H1 (cell line): Measurements from ENCODE around the gene SLFN12L. TPM values are rescaled to one million over a fixed set of nuclear protein-coding genes. Genes with fewer than 3 reads are reported as not detected.

Source experiments
- CTCF ChIA-PET: fragments of 300-600 bp; sonication (Branson Sonifier 250); formaldehyde crosslinking; loops from one replicate; lab custom pipeline; 2021; ENCODE audit not compliant: partially characterized antibody; lab: Charles Lee
- POLR2A ChIA-PET: fragments of 300-600 bp; sonication (Branson Sonifier 250); formaldehyde crosslinking; loops from one replicate; lab custom pipeline; 2021; ENCODE audit warnings: inconsistent platforms; ENCODE audit not compliant: partially characterized antibody; lab: Charles Lee
- DNase-seq, 2 experiments: peaks; one replicate each; pipeline versions ENCODE4 v3.0.0 to v3.0.0-alpha.2; 2010 to 2022; ENCODE audit warnings: low spot score in 2 of 2, low read depth in 1 of 2, mixed read lengths in 1 of 2
- FAIRE-seq: peaks from 2 replicates; lab custom pipeline; 2011; peaks lifted over from hg19 to GRCh38; lab: Jason Lieb, UNC
- H2AFZ ChIP-seq: 2 replicates; pipeline ENCODE4 v1.8.1; 2012; ENCODE audit warnings: low read length, inconsistent platforms
- H2AK5ac ChIP-seq: 2 replicates; pipeline ENCODE4 v1.6.1; 2013; ENCODE audit warnings: low read depth, low read length
- H2BK120ac ChIP-seq: replicated peaks from 2 replicates; pipeline ENCODE3; 2013; ENCODE audit warnings: low read depth, low read length, inconsistent platforms
- H2BK12ac ChIP-seq: 2 replicates; pipeline ENCODE4 v1.6.1; 2013; ENCODE audit warnings: low read depth, low read length
- H2BK15ac ChIP-seq: 2 replicates; pipeline ENCODE4 v1.6.1; 2013; ENCODE audit warnings: low read length
- H2BK20ac ChIP-seq: 2 replicates; pipeline ENCODE4 v1.6.1; 2013; ENCODE audit warnings: low read length
- H2BK5ac ChIP-seq: 2 replicates; pipeline ENCODE4 v1.6.1; 2013; ENCODE audit warnings: low read depth, low read length
- H3K14ac ChIP-seq: 2 replicates; pipeline ENCODE4 v1.6.1; 2013; ENCODE audit warnings: inconsistent platforms; ENCODE audit not compliant: insufficient read length
- H3K18ac ChIP-seq: 2 replicates; pipeline ENCODE4 v1.6.1; 2013; ENCODE audit warnings: low read length; ENCODE audit errors: extremely low read depth
- H3K23ac ChIP-seq: 2 replicates; pipeline ENCODE4 v1.6.1; 2013; ENCODE audit warnings: inconsistent platforms; ENCODE audit not compliant: insufficient read length
- H3K23me2 ChIP-seq: 2 replicates; pipeline ENCODE4 v1.6.1; 2013; ENCODE audit warnings: low read depth, low read length
- H3K27ac ChIP-seq: 2 replicates; pipeline ENCODE4 v1.6.1; 2011; ENCODE audit warnings: low read depth, low read length, inconsistent platforms
- H3K27me3 ChIP-seq, 4 experiments: replicated peaks in 1 of 4; 1 replicate in 1 of 4; 2 replicates in 3 of 4; pipeline versions ENCODE4 v1.6.1 to v1.8.1; 2011 to 2013; ENCODE audit warnings: low read length in 3 of 4, mild to moderate bottlenecking in 3 of 4, inconsistent platforms in 2 of 4, mixed read lengths in 2 of 4, moderate library complexity in 1 of 4; ENCODE audit not compliant: control insufficient read depth in 3 of 4, insufficient read depth in 3 of 4; ENCODE audit errors: extremely low read depth in 1 of 4
- H3K36me3 ChIP-seq, 4 experiments: 2 replicates each; pipeline versions ENCODE4 v1.6.1 to v1.8.1; 2011 to 2013; ENCODE audit warnings: mild to moderate bottlenecking in 4 of 4, low read length in 3 of 4, moderate library complexity in 2 of 4, control low read depth in 1 of 4, inconsistent platforms in 1 of 4; ENCODE audit not compliant: insufficient read depth in 4 of 4, control insufficient read depth in 2 of 4
- H3K4ac ChIP-seq: replicated peaks from 2 replicates; pipeline ENCODE3; 2013; ENCODE audit warnings: low read length, low read depth, mixed read lengths, inconsistent platforms; ENCODE audit not compliant: insufficient read length
- H3K4me1 ChIP-seq, 4 experiments: replicated peaks in 1 of 4; 1 replicate in 1 of 4; 2 replicates in 3 of 4; pipeline versions ENCODE4 v1.6.1 to v1.8.1; 2011 to 2013; ENCODE audit warnings: low read length in 3 of 4, inconsistent platforms in 2 of 4, mixed read lengths in 1 of 4; ENCODE audit not compliant: insufficient read depth in 4 of 4, control insufficient read depth in 3 of 4
- H3K4me2 ChIP-seq, 2 experiments: 2 replicates each; pipeline versions ENCODE4 v1.6.1 to v1.8.1; 2011 to 2013; ENCODE audit warnings: low read depth in 2 of 2, low read length in 2 of 2, control low read depth in 1 of 2, inconsistent platforms in 1 of 2, mild to moderate bottlenecking in 1 of 2; ENCODE audit not compliant: insufficient read depth in 1 of 2
- H3K4me3 ChIP-seq, 4 experiments: fragments of 200-600, 300-600 bp in 1 of 4; sonication (generic), shearing (Covaris generic), sonication (Bioruptor Twin) in 1 of 4; 2 replicates each; pipeline versions ENCODE4 v1.5.1 to v1.8.1; 2011 to 2016; ENCODE audit warnings: low read length in 4 of 4, low read depth in 3 of 4, control low read depth in 2 of 4, inconsistent platforms in 2 of 4, mild to moderate bottlenecking in 2 of 4, mixed read lengths in 1 of 4, moderate library complexity in 1 of 4; ENCODE audit not compliant: insufficient read depth in 2 of 4; ENCODE audit errors: extremely low read depth in 1 of 4
- H3K56ac ChIP-seq: replicated peaks from 2 replicates; pipeline ENCODE3; 2013; ENCODE audit warnings: low read depth, mild to moderate bottlenecking, mixed read lengths, low read length, inconsistent platforms; ENCODE audit not compliant: insufficient read length
- H3K79me1 ChIP-seq: 2 replicates; pipeline ENCODE4 v1.6.1; 2013; ENCODE audit warnings: low read depth, low read length, control low read depth
- H3K79me2 ChIP-seq, 2 experiments: 2 replicates each; pipeline versions ENCODE4 v1.6.1 to v1.8.1; 2012 to 2013; ENCODE audit warnings: low read length in 2 of 2, mild to moderate bottlenecking in 2 of 2, inconsistent platforms in 1 of 2; ENCODE audit not compliant: insufficient read depth in 2 of 2, control insufficient read depth in 1 of 2
- H3K9ac ChIP-seq, 4 experiments: replicated peaks in 1 of 4; 1 replicate in 1 of 4; 2 replicates in 3 of 4; pipeline versions ENCODE4 v1.6.1 to v1.8.1; 2011 to 2013; ENCODE audit warnings: low read depth in 3 of 4, low read length in 3 of 4, control low read depth in 2 of 4, mild to moderate bottlenecking in 2 of 4, moderate library complexity in 2 of 4, inconsistent platforms in 1 of 4; ENCODE audit errors: extremely low read depth in 1 of 4
- H3K9me3 ChIP-seq, 2 experiments: 2 replicates each; pipeline versions ENCODE4 v1.6.1 to v1.8.1; 2012 to 2013; ENCODE audit warnings: mild to moderate bottlenecking in 2 of 2, moderate library complexity in 2 of 2, control low read depth in 1 of 2, inconsistent platforms in 1 of 2, low read depth in 1 of 2, low read length in 1 of 2, mixed read lengths in 1 of 2; ENCODE audit not compliant: insufficient read depth in 2 of 2
- H4K20me1 ChIP-seq, 2 experiments: replicated peaks in 1 of 2; 2 replicates each; pipeline versions ENCODE3 to v1.8.1; 2011 to 2013; ENCODE audit warnings: inconsistent platforms in 2 of 2, low read length in 2 of 2, mild to moderate bottlenecking in 1 of 2; ENCODE audit not compliant: insufficient read depth in 2 of 2, control insufficient read depth in 1 of 2
- H4K5ac ChIP-seq: 2 replicates; pipeline ENCODE4 v1.6.1; 2013; ENCODE audit warnings: low read length, low read depth, mixed read lengths, inconsistent platforms; ENCODE audit not compliant: insufficient read length
- H4K8ac ChIP-seq: 2 replicates; pipeline ENCODE4 v1.8.0; 2013; ENCODE audit warnings: mild to moderate bottlenecking, moderate library complexity, low read length, inconsistent platforms; ENCODE audit not compliant: insufficient read depth; ENCODE audit errors: extremely low read depth
- H4K91ac ChIP-seq: replicated peaks from 2 replicates; pipeline ENCODE3; 2013; ENCODE audit warnings: low read length, mixed read lengths, inconsistent platforms; ENCODE audit not compliant: insufficient read length
- CBX8 ChIP-seq: fragments of 300-800, 300-1000 bp; sonication (generic); IDR thresholded peaks from 2 replicates; pipeline ENCODE4 v1.7.1; 2016; ENCODE audit warnings: low read depth, low read length, borderline replicate concordance
- CHD1 ChIP-seq: IDR thresholded peaks from 2 replicates; pipeline ENCODE4 v1.6.1; 2012; ENCODE audit warnings: low read depth, low read length, improper control_type of control experiment
- CHD2 ChIP-seq: IDR thresholded peaks from 2 replicates; pipeline ENCODE4 v1.6.1; 2012; ENCODE audit warnings: low read length, improper control_type of control experiment
- E2F6 ChIP-seq: IDR thresholded peaks from 2 replicates; pipeline ENCODE4 v1.6.1; 2012; ENCODE audit warnings: inconsistent platforms
- HDAC6 ChIP-seq: IDR thresholded peaks from one replicate; pipeline ENCODE4 v1.7.1; 2012; ENCODE audit warnings: low read depth, mild to moderate bottlenecking, inconsistent platforms, low read length, moderate library complexity
- NANOG ChIP-seq: IDR thresholded peaks from 2 replicates; pipeline ENCODE4 v1.6.1; 2011; ENCODE audit warnings: low read length, low read depth, mild to moderate bottlenecking, inconsistent platforms; ENCODE audit not compliant: insufficient read depth, poor library complexity, severe bottlenecking
- NRF1 ChIP-seq: IDR thresholded peaks from 2 replicates; pipeline ENCODE4 v1.6.1; 2011; ENCODE audit warnings: mild to moderate bottlenecking, low read depth, low read length, improper control_type of control experiment
- RFX5 ChIP-seq: IDR thresholded peaks from 2 replicates; pipeline ENCODE4 v1.6.1; 2011; ENCODE audit warnings: low read depth, low read length, improper control_type of control experiment, borderline replicate concordance
- RXRA ChIP-seq: IDR thresholded peaks from 2 replicates; pipeline ENCODE4 v1.6.1; 2011; ENCODE audit warnings: low read depth, mild to moderate bottlenecking, low read length, moderate library complexity; ENCODE audit not compliant: insufficient read depth
- SIX5 ChIP-seq: IDR thresholded peaks from 2 replicates; pipeline ENCODE4 v1.6.1; 2011; ENCODE audit warnings: mild to moderate bottlenecking, low read depth, low read length
- TBP ChIP-seq: IDR thresholded peaks from 2 replicates; pipeline ENCODE4 v1.6.1; 2011; ENCODE audit warnings: low read depth, low read length, improper control_type of control experiment
- TCF12 ChIP-seq: IDR thresholded peaks from 2 replicates; pipeline ENCODE4 v1.6.1; 2011; ENCODE audit warnings: low read depth, mild to moderate bottlenecking, low read length
- USF2 ChIP-seq: IDR thresholded peaks from 2 replicates; pipeline ENCODE4 v1.6.1; 2011; ENCODE audit warnings: low read length, improper control_type of control experiment
- WGBS, 2 experiments: shearing (Covaris generic) in 1 of 2; methylation state at CpG; one replicate each; pipeline versions ENCODE4 v1.1.6 to v1.1.7; 2013 to 2015; ENCODE audit warnings: low lambda C conversion rate in 2 of 2, mixed read lengths in 2 of 2, inconsistent platforms in 1 of 2, low coverage in 1 of 2, missing lambda C conversion rate in 1 of 2; ENCODE audit not compliant: insufficient replicate concordance in 2 of 2, insufficient coverage in 1 of 2, insufficient read length in 1 of 2; ENCODE audit errors: extremely low coverage in 1 of 2, missing lambda C conversion rate in 1 of 2; 5-methylcytosine and 5-hydroxymethylcytosine counted together
- polyA plus RNA-seq, 7 experiments: library from polyadenylated mRNA; depleted of rRNA in 3 of 7; stranded (reverse) in 5 of 7; unstranded in 2 of 7; fragments of >200 nt in 5 of 7; fragments of 200-250 nt in 2 of 7; gene quantifications; 1 replicate in 5 of 7; 2 replicates in 1 of 7; 4 replicates in 1 of 7; pipeline versions ENCODE4 v1.2.1 to v1.2.3, GENCODE V29; 2011 to 2013; ENCODE audit warnings: missing spikeins in 2 of 7, mixed read lengths in 2 of 7
- total RNA-seq: library from RNA; stranded (reverse); fragmentation: NEBNext Ultra II Directional; extraction: Animal tissue kit (Norgen Biotek cat#: 25700); gene quantifications from 2 replicates; pipeline ENCODE4 v1.2.1, GENCODE V29; 2021

The SLFN12L gene
- total and polyA plus RNA-seq, 2 of the 8 experiments (the other 6 are each of a cell fraction or from before 2014, with no cell fraction given), result not detected

GRCh38 chr17:35429702-35430101, 107.8 kb downstream of the SLFN12L start:
- Histone ChIP-seq H3K23ac (no peak overlapping the region), H3K4me2 (no peak overlapping the region; a peak in 1 of 4 replicates), H3K36me3 (no peaks in the 10 kb centered on the region), H3K27me3 (peaks cover 5 to 16% (median 6%) of the 10 kb centered on the region in 4 experiments), H2BK12ac (no peak overlapping the region), H2BK15ac (no peak overlapping the region), H3K4me1 (peaks cover 0 to 14% (median 8%) of the 10 kb centered on the region in 4 experiments; a peak in 6 of 7 replicates), H3K9ac (no peak overlapping the region), H3K27ac (no peak overlapping the region), H4K8ac (no peak overlapping the region), H3K4me3 (no peak overlapping the region), H4K5ac (no peak overlapping the region), H3K18ac (no peak overlapping the region), H3K56ac (no peak overlapping the region), H2AK5ac (no peak overlapping the region), H3K14ac (no peak overlapping the region), H2BK5ac (no peak overlapping the region), H2BK20ac (no peak overlapping the region), H2AFZ (no peak overlapping the region), H3K9me3 (no peaks in the 10 kb centered on the region), H3K23me2 (peaks cover 5% of the 10 kb centered on the region; the same call in 1 of the 2 replicates), H4K20me1 (peaks cover 0 to 4% of the 10 kb centered on the region in 2 experiments), H3K79me1 (no peaks in the 10 kb centered on the region), H4K91ac (no peak overlapping the region), H3K4ac (no peak overlapping the region), H2BK120ac (no peak overlapping the region), H3K79me2 (0 out of 4 replicates have a peak, but pooled peaks cover 0 to 3% of the 10 kb centered on the region in 2 experiments)
- no peak for FAIRE-seq
- ChIA-PET CTCF (interaction anchor here (1.0 to 2.3 kb wide), 3 partner anchors 18 to 118 kb away, joined by 3 to 10 read pairs (median 3); no protein-coding TSS in a partner anchor), POLR2A (interaction anchor here (0.7 to 1.0 kb wide), 2 partner anchors 9 to 11 kb away, joined by 3 read pairs; no protein-coding TSS in a partner anchor)
- WGBS, 2 experiments, result 59% methylated on average over 2 of the region's 2 CpGs; no CpG with 5 or more reads in 1 of the 2 experiments
- DNase-seq, result no peak
- TF ChIP-seq TCF12 (no peak), CBX8 (no peak), E2F6 (no peak), NRF1 (no peak), RFX5 (no peak), CHD1 (no peak), RXRA (no peak), HDAC6 (no peak), USF2 (no peak), TBP (no peak), CHD2 (no peak), NANOG (no peak), SIX5 (no peak)
